ENCODE results near the gene RAPGEF4. TPM values are rescaled to one million over a fixed set of nuclear protein-coding genes. Genes with fewer than 3 reads are reported as not detected.

RAPGEF4 gene
- total and polyA plus RNA-seq, 2 of the 8 experiments (the other 6 are each of a cell fraction or from before 2014, with no cell fraction given) = 1.2 to 2.6 TPM

GRCh38 chr2:172919732-172920131, 184.1 kb downstream of the RAPGEF4 start:
- ChIA-PET CTCF (ENCODE audit: partially characterized antibody) (interaction anchor here (1.2 to 5.9 kb wide), 3 partner anchors 13 to 113 kb away, joined by 3 to 51 read pairs (median 8); no protein-coding TSS in a partner anchor), POLR2A (ENCODE audit: partially characterized antibody) (no interaction called here)
- Histone ChIP-seq H3K79me1 (ENCODE audit: low read depth, low read length) (no peaks in the 10 kb centered on the region), H3K27me3 (replicated peaks in 1 of 4; ENCODE audit: control insufficient read depth in 3 of 4, extremely low read depth in 1 of 4, insufficient read depth in 3 of 4, low read length in 3 of 4) (no peaks in the 10 kb centered on the region), H3K4me2 (ENCODE audit: insufficient read depth in 1 of 2, low read depth in 2 of 2, low read length in 2 of 2) (no peak overlapping the region), H3K4me1 (replicated peaks in 1 of 4; ENCODE audit: control insufficient read depth in 3 of 4, insufficient read depth in 4 of 4, low read length in 3 of 4) (peaks cover 0 to 4% (median 0%) of the 10 kb centered on the region in 4 experiments; a peak in 2 of 7 replicates), H2BK120ac (replicated peaks; ENCODE audit: low read depth, low read length) (no peak overlapping the region), H3K4me3 (ENCODE audit: extremely low read depth in 1 of 4, insufficient read depth in 2 of 4, low read depth in 3 of 4, low read length in 4 of 4) (no peak overlapping the region), H2AK5ac (ENCODE audit: low read depth, low read length) (no peak overlapping the region), H2BK12ac (ENCODE audit: low read depth, low read length) (no peak overlapping the region), H3K27ac (ENCODE audit: low read depth, low read length) (no peak overlapping the region), H3K23me2 (ENCODE audit: low read depth, low read length) (no peaks in the 10 kb centered on the region), H2BK20ac (ENCODE audit: low read length) (no peak overlapping the region), H3K79me2 (ENCODE audit: control insufficient read depth in 1 of 2, insufficient read depth in 2 of 2, low read length in 2 of 2) (no peaks in the 10 kb centered on the region), H3K18ac (ENCODE audit: extremely low read depth, low read length) (no peak overlapping the region), H3K14ac (ENCODE audit: insufficient read length) (no peak overlapping the region), H2BK15ac (ENCODE audit: low read length) (no peak overlapping the region), H2AFZ (ENCODE audit: low read length) (no peak overlapping the region), H2BK5ac (ENCODE audit: low read depth, low read length) (no peak overlapping the region), H3K56ac (replicated peaks; ENCODE audit: insufficient read length, low read depth, low read length) (no peak overlapping the region), H3K9ac (replicated peaks in 1 of 4; ENCODE audit: extremely low read depth in 1 of 4, low read depth in 3 of 4, low read length in 3 of 4) (no peak overlapping the region), H4K20me1 (replicated peaks in 1 of 2; ENCODE audit: control insufficient read depth in 1 of 2, insufficient read depth in 2 of 2, low read length in 2 of 2) (no peaks in the 10 kb centered on the region), H3K36me3 (ENCODE audit: control insufficient read depth in 2 of 4, insufficient read depth in 4 of 4, low read length in 3 of 4) (no peaks in the 10 kb centered on the region), H3K4ac (replicated peaks; ENCODE audit: insufficient read length, low read depth, low read length) (no peak overlapping the region), H4K91ac (replicated peaks; ENCODE audit: insufficient read length, low read length) (no peak overlapping the region), H3K23ac (ENCODE audit: insufficient read length) (no peak overlapping the region), H3K9me3 (ENCODE audit: insufficient read depth in 2 of 2, low read depth in 1 of 2, low read length in 1 of 2) (no peaks in the 10 kb centered on the region), H4K5ac (ENCODE audit: insufficient read length, low read depth, low read length) (no peak overlapping the region), H4K8ac (ENCODE audit: extremely low read depth, insufficient read depth, low read length) (peak overlapping the region; percentile 38; the same call in 1 of the 2 replicates)
- 86% methylated on average over 5 of the region's 5 CpGs; no CpG with 5 or more reads in 1 of the 2 experiments for WGBS, 2 experiments (ENCODE audit: extremely low coverage in 1 of 2, insufficient coverage in 1 of 2, insufficient read length in 1 of 2, insufficient replicate concordance in 2 of 2, low coverage in 1 of 2, low lambda C conversion rate in 2 of 2, missing lambda C conversion rate in 1 of 2)
- FAIRE-seq = no peak
- no peak for TF ChIP-seq CBX5 (IDR thresholded peaks at IDR 0.05; ENCODE audit: low read depth, low read length)
- TF ChIP-seq POLR2A (IDR thresholded peaks at IDR 0.05; ENCODE audit: control extremely low read depth in 1 of 2, low read depth in 2 of 2, low read length in 2 of 2) = no peak
- no peak for TF ChIP-seq CEBPB (IDR thresholded peaks at IDR 0.05; ENCODE audit: low read depth, low read length)
- no peak for TF ChIP-seq SUZ12 (IDR thresholded peaks at IDR 0.05; ENCODE audit: low read length)
- no peak for TF ChIP-seq RBBP5 (IDR thresholded peaks at IDR 0.05; ENCODE audit: borderline replicate concordance, low read depth, low read length)
- DNase-seq (ENCODE audit: low read depth in 1 of 2, low spot score in 2 of 2) = no peak

Data from H1 (cell line).